Testis (tissue), 3 donors: Measurements from ENCODE around the gene CDH4. TPM values are rescaled to one million over a fixed set of nuclear protein-coding genes. Genes with fewer than 3 reads are reported as not detected.

ENCODE experiments used
- DNase-seq: peaks from one replicate; pipeline ENCODE4 v3.0.0-alpha.2; 2019
- H3K27ac ChIP-seq, 2 donors: fragments of 200-600 bp; sonication (generic); one replicate each; pipeline ENCODE4 v1.5.1; 2019
- H3K27me3 ChIP-seq: fragments of 200-600 bp; sonication (generic); one replicate; pipeline ENCODE4 v1.5.1; 2019
- H3K36me3 ChIP-seq: fragments of 200-600 bp; sonication (generic); one replicate; pipeline ENCODE4 v1.5.1; 2017; ENCODE audit warnings: low read depth; ENCODE audit errors: missing control alignments
- H3K4me1 ChIP-seq: fragments of 200-600 bp; sonication (generic); one replicate; pipeline ENCODE4 v1.5.1; 2019
- H3K4me3 ChIP-seq, 2 donors: fragments of 200-600 bp; sonication (generic); one replicate each; pipeline ENCODE4 v1.5.1; 2017 to 2019
- H3K9me3 ChIP-seq: fragments of 200-600 bp; sonication (generic); one replicate; pipeline ENCODE4 v1.5.1; 2017
- POLR2A ChIP-seq: fragments of 450-650 bp; IDR thresholded peaks from one replicate; pipeline ENCODE4 v1.6.1; 2017; ENCODE audit warnings: antibody characterized with exemption, mild to moderate bottlenecking, moderate library complexity
- WGBS, 2 donors: methylation state at CpG; one replicate each; pipeline ENCODE4 v1.1.5; 2018; 5-methylcytosine and 5-hydroxymethylcytosine counted together
- intact Hi-C: fragments of 100-400 bp; cut with DNase I; formaldehyde crosslinking; loops from one replicate; pipeline ENCODE4 v1.15.1; 2023; ENCODE audit warnings: low total_unique reads
- polyA plus RNA-seq: library from polyadenylated mRNA; stranded (reverse); fragments of 350-450 nt; fragmentation: Illumina TruSeq; extraction: RNeasy Lipid Tissue Mini Kit (QIAGEN cat#74804); gene quantifications from one replicate; pipeline ENCODE4 v1.2.3, GENCODE V29; 2014; ENCODE audit warnings: low read depth, low replicate concordance; ENCODE audit not compliant: insufficient read depth
- total RNA-seq, 2 donors: library from RNA; depleted of rRNA; stranded (reverse); fragments of >200 nt; gene quantifications; one replicate each; pipeline ENCODE4 v1.2.3, GENCODE V29; 2016
- TF ChIP-seq, protein P1 (sequence below), 3 experiments: fragments of 450-650 bp in 2 of 3; fragments of 200-600 bp in 1 of 3; sonication (generic) in 1 of 3; IDR thresholded peaks; one replicate each; pipeline ENCODE4 v1.5.1; 2016 to 2019; ENCODE audit warnings: antibody characterized with exemption in 3 of 3, mild to moderate bottlenecking in 2 of 3, moderate library complexity in 1 of 3

The CDH4 gene
- total and polyA plus RNA-seq, 3 donors from 2014 or later = 1.4 to 3.3 (median 1.9) TPM

DNA sequence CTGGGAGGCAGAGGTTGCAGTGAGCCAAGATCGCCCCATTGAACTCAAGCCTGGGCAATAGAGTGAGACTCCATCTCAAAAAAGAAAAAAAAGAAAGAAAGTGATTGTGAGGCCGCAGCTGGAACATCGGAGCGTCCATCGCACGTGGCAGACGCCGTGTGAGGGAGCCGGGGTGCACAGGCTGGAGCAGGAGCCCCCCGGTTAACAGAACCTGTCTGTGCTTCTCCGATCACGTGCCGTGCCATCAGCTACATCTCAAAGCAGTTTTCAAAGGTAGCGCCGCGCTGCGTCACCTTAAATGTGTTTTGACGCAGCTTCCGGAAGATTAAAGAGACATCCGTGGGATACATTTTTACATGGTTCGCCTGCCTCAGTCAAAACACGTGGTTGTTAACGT, 674.7 kb downstream of the CDH4 start:
- Histone ChIP-seq H3K9me3 (no peaks in the 10 kb centered on the region), H3K27ac (no peak overlapping the region), H3K27me3 (no peaks in the 10 kb centered on the region), H3K4me1 (peaks cover 3% of the 10 kb centered on the region), H3K4me3 (no peak overlapping the region), H3K36me3 (no peaks in the 10 kb centered on the region)
- DNase-seq = no peak
- intact Hi-C loops = no loop called here
- no peak for TF ChIP-seq POLR2A
- TF ChIP-seq, protein P1, sequence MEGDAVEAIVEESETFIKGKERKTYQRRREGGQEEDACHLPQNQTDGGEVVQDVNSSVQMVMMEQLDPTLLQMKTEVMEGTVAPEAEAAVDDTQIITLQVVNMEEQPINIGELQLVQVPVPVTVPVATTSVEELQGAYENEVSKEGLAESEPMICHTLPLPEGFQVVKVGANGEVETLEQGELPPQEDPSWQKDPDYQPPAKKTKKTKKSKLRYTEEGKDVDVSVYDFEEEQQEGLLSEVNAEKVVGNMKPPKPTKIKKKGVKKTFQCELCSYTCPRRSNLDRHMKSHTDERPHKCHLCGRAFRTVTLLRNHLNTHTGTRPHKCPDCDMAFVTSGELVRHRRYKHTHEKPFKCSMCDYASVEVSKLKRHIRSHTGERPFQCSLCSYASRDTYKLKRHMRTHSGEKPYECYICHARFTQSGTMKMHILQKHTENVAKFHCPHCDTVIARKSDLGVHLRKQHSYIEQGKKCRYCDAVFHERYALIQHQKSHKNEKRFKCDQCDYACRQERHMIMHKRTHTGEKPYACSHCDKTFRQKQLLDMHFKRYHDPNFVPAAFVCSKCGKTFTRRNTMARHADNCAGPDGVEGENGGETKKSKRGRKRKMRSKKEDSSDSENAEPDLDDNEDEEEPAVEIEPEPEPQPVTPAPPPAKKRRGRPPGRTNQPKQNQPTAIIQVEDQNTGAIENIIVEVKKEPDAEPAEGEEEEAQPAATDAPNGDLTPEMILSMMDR (IDR thresholded peaks at IDR 0.05) = no peak
- 93 to 94% methylated on average over 23 of the region's 23 CpGs for WGBS, 2 donors

GRCh38 chr20:61927193-61927825, 675.2 kb downstream of the CDH4 start:
- Histone ChIP-seq H3K27me3 (no peaks in the 10 kb centered on the region), H3K9me3 (no peaks in the 10 kb centered on the region), H3K4me1 (no peaks in the 10 kb centered on the region), H3K4me3 (no peak overlapping the region), H3K27ac (no peak overlapping the region), H3K36me3 (no peaks in the 10 kb centered on the region)
- DNase-seq = no peak
- TF ChIP-seq, protein P1 (IDR thresholded peaks at IDR 0.05) = no peak
- no peak for TF ChIP-seq POLR2A
- intact Hi-C loops = no loop called here
- WGBS, 2 donors = 87 to 93% methylated on average over 11 to 21 of the region's 21 CpGs

DNA sequence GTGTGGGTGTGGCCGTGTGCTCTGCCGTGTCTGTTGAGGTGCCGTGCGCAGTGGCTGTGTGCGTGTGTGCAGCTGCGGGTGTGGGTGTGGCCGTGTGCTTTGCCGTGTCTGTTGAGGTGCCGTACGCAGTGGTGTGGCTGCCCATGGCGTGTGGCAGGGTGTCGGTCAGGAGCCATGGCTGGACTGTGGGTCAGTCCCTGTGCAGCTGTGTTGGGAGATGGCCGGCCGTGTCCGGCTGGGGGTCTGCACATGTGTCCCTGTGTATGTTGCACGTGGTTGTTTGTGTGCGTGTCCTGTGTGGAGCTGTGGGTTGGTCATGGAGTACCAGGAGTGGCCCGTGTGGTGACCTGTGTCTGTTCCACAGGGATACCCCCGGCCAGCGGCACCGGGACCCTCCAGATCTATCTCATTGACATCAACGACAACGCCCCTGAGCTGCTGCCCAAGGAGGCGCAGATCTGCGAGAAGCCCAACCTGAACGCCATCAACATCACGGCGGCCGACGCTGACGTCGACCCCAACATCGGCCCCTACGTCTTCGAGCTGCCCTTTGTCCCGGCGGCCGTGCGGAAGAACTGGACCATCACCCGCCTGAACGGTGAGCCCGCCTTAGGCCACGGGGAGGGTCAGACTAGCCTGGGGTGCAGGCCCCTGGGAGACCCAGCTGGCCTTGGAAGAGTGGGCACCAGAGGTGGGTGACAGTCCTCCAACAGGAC, 675.9 kb downstream of the CDH4 start:
- 95 to 97% methylated on average over 21 to 43 of the region's 43 CpGs for WGBS, 2 donors
- no peak for TF ChIP-seq POLR2A
- TF ChIP-seq, protein P1 (IDR thresholded peaks at IDR 0.05) = no peak

GRCh38 chr20:61929561-61929960, 677.5 kb downstream of the CDH4 start:
- intact Hi-C loops = no loop called here

More for the DNA sequence above, 675.9 kb downstream of the CDH4 start:
- no peak for DNase-seq
- Histone ChIP-seq H3K27me3 (no peaks in the 10 kb centered on the region), H3K36me3 (no peaks in the 10 kb centered on the region), H3K27ac (no peak overlapping the region), H3K9me3 (no peaks in the 10 kb centered on the region), H3K4me3 (no peak overlapping the region), H3K4me1 (no peaks in the 10 kb centered on the region)
- intact Hi-C loops = no loop called here

More at GRCh38 chr20:61929561-61929960, 677.5 kb downstream of the CDH4 start:
- no peaks in the 10 kb centered on the region for H3K4me1 ChIP-seq
- TF ChIP-seq POLR2A = no peak
- TF ChIP-seq, protein P1 (IDR thresholded peaks at IDR 0.05) = no peak
- H3K36me3 ChIP-seq = no peaks in the 10 kb centered on the region
- no peaks in the 10 kb centered on the region for H3K9me3 ChIP-seq
- H3K4me3 ChIP-seq = no peak overlapping the region
- no peaks in the 10 kb centered on the region for H3K27me3 ChIP-seq
- no peak for DNase-seq
- 98% methylated on average over 12 of the region's 12 CpGs; no CpG with 5 or more reads in 1 of the 2 donors for WGBS, 2 donors
- no peak overlapping the region for H3K27ac ChIP-seq
